Muscle layer of colon (tissue), 2 donors: ENCODE data around the gene SOAT2.
"Not testable (repeated sequence)": the region's sequence is repeated elsewhere in the genome, so short reads cannot be mapped to it uniquely, and the experiment has no call there.

Experiments used
- H3K27ac ChIP-seq: one replicate; pipeline ENCODE4 v1.7.0; 2013; ENCODE audit warnings: low read depth, mild to moderate bottlenecking, low read length, moderate library complexity
- H3K27me3 ChIP-seq, 2 donors: one replicate each; pipeline ENCODE4 v1.7.0; 2013; ENCODE audit warnings: low read length in 2 of 2, mild to moderate bottlenecking in 2 of 2; ENCODE audit not compliant: insufficient read depth in 2 of 2, control insufficient read depth in 1 of 2
- H3K36me3 ChIP-seq: one replicate; pipeline ENCODE4 v1.7.0; 2013; ENCODE audit warnings: mild to moderate bottlenecking, low read length; ENCODE audit not compliant: insufficient read depth
- H3K4me1 ChIP-seq: one replicate; pipeline ENCODE4 v1.7.0; 2013; ENCODE audit warnings: mild to moderate bottlenecking, low read length; ENCODE audit not compliant: insufficient read depth
- H3K4me3 ChIP-seq, 2 donors: one replicate each; pipeline ENCODE4 v1.7.0; 2013; ENCODE audit warnings: low read length in 2 of 2, low read depth in 1 of 2, mild to moderate bottlenecking in 1 of 2, moderate library complexity in 1 of 2
- H3K9ac ChIP-seq: one replicate; pipeline ENCODE4 v1.7.0; 2013; ENCODE audit warnings: low read length
- H3K9me3 ChIP-seq: one replicate; pipeline ENCODE4 v1.7.0; 2013; ENCODE audit warnings: mild to moderate bottlenecking, low read length
- donor health status: abdominal sarcoma.
- donor health status: Adenocarcinoma of cecum.

The SOAT2 gene

DNA sequence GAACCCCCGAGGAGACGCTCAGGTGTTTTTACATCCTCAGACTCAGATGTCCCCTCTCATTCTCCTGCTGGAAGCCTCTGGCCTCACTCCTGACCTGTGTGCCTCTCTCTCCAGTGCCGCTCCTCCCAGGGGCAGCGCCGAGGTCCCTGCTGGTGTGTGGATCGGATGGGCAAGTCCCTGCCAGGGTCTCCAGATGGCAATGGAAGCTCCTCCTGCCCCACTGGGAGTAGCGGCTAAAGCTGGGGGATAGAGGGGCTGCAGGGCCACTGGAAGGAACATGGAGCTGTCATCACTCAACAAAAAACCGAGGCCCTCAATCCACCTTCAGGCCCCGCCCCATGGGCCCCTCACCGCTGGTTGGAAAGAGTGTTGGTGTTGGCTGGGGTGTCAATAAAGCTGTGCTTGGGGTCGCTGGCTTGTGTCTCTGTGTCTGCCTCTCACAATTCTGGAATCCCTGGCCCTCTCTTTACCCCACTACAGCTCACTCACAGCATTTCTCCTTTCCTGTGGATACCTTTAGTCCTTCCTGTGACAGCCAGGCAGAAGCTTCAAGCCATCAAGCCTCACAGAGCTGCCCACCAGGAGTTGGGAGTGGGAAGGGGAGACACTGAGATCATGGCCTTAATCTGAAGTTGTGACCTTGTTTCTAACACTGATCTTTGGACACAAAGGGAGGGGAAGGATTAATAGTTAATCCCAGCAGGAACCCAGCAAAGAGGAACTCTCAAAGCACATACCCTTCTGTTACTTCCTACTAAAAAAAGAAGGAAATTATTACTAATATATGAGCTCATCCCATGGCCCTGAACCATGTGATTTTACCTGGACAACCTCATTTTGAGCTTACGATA, 1.1 kb upstream of the SOAT2 start:
- Histone ChIP-seq H3K36me3 (no peaks in the 10 kb centered on the region), H3K9ac (no peak overlapping the region), H3K4me1 (peaks cover 12% of the 10 kb centered on the region)

DNA sequence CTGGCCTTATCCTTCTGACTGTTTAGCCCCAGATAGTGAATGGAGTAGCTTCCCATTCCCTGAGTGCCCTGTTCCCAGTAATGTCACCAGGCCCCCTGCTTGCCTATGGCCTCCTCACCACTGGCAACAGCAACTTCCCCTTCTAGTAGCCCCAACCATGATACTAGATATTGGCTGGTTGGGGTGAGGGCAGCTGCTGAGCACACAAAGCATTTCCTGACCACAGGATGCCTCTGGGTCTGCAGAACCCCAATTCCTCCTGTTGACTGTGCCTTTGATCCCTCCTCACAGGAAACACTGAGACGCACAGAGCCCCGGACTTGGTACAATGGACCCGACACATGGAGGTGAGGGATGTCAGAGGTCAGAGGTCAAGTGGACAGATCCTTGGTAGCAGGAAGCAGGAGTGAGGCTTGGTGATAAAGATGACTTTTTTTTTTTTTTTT, 597 bp downstream of the SOAT2 start:
- Histone ChIP-seq H3K27ac (no peak overlapping the region), H3K4me3 (no peak overlapping the region), H3K9me3 (no peaks in the 10 kb centered on the region), H3K4me1 (peaks cover 5% of the 10 kb centered on the region), H3K27me3 (no peaks in the 10 kb centered on the region), H3K9ac (no peak overlapping the region), H3K36me3 (no peaks in the 10 kb centered on the region)

More for the DNA sequence above, 1.1 kb upstream of the SOAT2 start:
- Histone ChIP-seq H3K9me3 (no peaks in the 10 kb centered on the region), H3K27ac (no peak overlapping the region), H3K27me3 (no peaks in the 10 kb centered on the region), H3K4me3 (no peak overlapping the region)

DNA sequence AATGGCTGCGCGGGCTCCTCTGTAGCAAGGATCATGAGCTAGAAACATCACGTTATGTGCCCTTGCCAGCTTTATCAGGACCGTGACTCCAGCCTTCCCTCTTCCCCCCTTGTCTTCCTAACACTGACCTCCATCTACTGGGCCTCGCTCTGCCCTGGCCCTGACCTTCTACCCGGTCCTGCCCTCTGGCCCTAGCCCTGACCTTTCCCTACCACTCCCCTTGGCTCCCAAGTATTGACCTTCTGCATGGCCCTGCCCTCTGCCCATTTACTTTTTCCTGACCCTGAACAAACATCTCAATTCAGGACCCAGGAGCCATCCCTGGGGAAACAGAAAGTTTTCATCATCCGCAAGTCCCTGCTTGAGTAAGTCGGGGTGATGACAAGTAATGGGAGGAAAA, 2.0 kb downstream of the SOAT2 start:
- H3K27ac ChIP-seq, result no peak overlapping the region
- H3K4me1 ChIP-seq, result no peaks in the 10 kb centered on the region
- no peak overlapping the region for H3K4me3 ChIP-seq
- no peaks in the 10 kb centered on the region for H3K36me3 ChIP-seq
- H3K9ac ChIP-seq, result no peak overlapping the region
- H3K9me3 ChIP-seq, result no peaks in the 10 kb centered on the region
- H3K27me3 ChIP-seq, result no peaks in the 10 kb centered on the region

DNA sequence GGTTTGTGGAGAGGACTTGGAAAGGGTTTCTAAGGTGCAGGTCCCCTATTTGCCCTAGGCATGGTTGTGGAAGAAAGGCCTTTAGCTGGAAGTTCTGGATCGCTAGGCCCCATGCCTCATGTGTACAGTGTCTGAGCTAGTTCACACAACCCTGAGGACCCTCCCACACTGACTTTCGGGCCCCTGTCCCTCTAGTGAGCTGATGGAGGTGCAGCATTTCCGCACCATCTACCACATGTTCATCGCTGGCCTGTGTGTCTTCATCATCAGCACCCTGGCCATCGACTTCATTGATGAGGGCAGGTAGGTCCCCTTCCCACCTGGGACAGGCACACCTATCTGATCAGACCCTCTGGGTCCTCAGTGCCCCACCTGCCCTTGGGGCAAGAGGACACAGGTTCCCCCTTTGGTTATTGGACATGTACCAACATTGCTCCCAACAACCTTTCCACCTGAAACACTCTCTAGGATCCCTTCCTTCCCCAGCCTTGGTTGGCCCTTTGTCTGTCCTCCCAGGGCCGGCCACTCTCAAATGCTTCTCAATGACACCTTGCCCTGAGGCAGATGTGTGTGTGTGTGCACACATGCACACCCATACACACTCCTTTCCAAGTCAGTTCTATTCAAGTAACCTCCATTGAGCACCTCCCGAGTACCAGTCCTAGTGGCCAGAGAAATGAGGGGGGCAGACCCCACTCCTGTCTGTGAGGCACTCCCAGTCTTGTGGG, 2.6 kb downstream of the SOAT2 start:
- no peaks in the 10 kb centered on the region for H3K36me3 ChIP-seq

DNA sequence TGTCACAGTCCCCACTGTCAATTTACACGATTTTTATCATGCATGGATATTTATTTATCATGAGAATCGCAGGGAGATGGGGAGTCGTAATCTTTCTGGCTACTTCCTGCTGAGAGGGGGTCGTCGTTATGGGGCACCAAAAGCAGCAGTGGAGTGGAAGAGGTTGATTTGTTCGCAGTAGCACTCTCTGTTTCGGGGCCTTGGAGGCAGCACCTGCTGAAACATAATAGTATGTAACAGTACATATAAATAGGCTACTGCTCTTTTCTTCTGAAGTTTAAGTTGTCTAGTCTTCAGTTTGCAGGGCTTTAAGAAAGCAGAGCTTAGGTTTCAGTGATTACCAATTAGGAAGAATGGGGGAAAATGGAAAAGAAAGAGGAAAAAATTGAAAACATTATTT, 3.8 kb downstream of the SOAT2 start:
- no peak overlapping the region for H3K27ac ChIP-seq
- H3K4me1 ChIP-seq, result no peaks in the 10 kb centered on the region
- no peaks in the 10 kb centered on the region for H3K9me3 ChIP-seq
- no peaks in the 10 kb centered on the region for H3K27me3 ChIP-seq
- H3K4me3 ChIP-seq, result no peak overlapping the region
- no peaks in the 10 kb centered on the region for H3K36me3 ChIP-seq
- no peak overlapping the region for H3K9ac ChIP-seq

More for the DNA sequence above, 2.6 kb downstream of the SOAT2 start:
- no peak overlapping the region for H3K9ac ChIP-seq
- no peak overlapping the region for H3K4me3 ChIP-seq
- no peaks in the 10 kb centered on the region for H3K27me3 ChIP-seq
- H3K27ac ChIP-seq, result no peak overlapping the region
- H3K9me3 ChIP-seq, result no peaks in the 10 kb centered on the region
- no peaks in the 10 kb centered on the region for H3K4me1 ChIP-seq

DNA sequence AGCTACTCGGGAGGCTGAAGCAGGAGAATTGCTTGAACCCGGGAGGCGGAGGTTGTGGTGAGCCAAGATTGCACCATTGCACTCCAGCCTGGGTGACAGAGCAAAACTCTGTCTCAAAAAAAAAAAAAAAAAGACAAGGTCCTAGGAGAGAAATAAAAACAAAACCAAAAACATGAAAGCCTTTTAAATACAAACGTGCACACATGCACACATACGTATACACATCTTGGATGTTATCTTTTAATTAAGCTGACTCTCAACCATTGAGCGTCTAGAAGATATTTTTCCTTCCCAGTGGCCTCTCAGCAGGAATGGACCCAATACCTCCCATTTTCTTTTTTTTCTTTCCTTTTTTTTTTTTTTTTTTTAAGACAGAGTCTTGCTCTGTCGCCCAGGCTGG, 9.1 kb downstream of the SOAT2 start:
- H3K9ac ChIP-seq, H3K4me1 ChIP-seq, H3K27ac ChIP-seq, H3K36me3 ChIP-seq, H3K4me3 ChIP-seq, H3K9me3 ChIP-seq, H3K27me3 ChIP-seq: not testable (repeated sequence)

DNA sequence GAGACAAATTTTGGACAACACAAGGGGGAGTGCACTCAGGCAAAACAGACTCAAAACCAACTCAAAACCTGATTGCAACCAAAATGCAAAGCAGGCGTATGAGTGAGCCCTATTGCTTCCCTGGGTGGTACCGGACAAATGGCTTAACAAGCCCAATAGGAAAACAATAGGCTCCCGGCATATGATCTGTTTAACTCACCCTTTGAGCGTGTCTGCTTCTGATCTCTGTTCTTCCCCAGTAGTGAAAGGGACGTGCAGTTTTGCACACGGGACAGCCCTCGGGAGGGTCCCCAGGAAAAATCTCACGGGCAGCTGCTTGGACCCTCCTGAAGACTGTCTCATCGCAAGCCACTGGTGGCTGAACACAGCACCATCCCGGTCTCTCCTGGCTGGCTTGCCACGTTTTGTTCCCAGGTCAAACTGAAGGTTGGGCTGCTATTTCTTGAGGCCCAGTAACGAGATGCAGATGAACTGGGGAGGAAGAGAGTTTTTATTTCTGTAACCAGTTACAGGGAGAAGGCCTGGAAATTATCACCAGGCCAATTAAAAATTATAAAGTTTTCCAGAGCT, 9.9 kb downstream of the SOAT2 start:
- Histone ChIP-seq H3K4me3 (no peak overlapping the region), H3K9me3 (no peaks in the 10 kb centered on the region), H3K27me3 (no peaks in the 10 kb centered on the region), H3K9ac (no peak overlapping the region), H3K27ac (no peak overlapping the region), H3K36me3 (no peaks in the 10 kb centered on the region), H3K4me1 (no peaks in the 10 kb centered on the region)

DNA sequence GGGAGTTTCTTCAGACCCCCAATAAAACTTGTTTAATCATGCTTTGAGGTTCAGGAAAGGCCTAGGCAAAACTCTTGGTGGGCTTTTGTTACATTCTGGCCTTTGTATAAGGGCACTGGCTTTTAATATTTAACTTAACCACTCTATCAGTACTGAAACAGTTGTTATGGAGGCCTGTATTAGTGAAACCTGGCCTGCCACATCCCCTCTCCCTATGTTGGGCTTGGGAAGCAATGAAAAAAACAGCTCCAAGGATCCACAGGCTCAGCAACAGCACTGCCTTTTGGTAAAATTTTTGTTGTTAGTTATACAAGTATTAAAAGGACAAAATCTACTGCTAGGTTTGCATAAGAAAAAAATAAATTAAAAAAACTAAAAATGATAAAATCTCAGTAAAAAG, 10.7 kb downstream of the SOAT2 start:
- Histone ChIP-seq H3K9ac (no peak overlapping the region), H3K4me3 (no peak overlapping the region), H3K27me3 (no peaks in the 10 kb centered on the region), H3K9me3 (no peaks in the 10 kb centered on the region), H3K27ac (no peak overlapping the region), H3K4me1 (no peaks in the 10 kb centered on the region), H3K36me3 (no peaks in the 10 kb centered on the region)

DNA sequence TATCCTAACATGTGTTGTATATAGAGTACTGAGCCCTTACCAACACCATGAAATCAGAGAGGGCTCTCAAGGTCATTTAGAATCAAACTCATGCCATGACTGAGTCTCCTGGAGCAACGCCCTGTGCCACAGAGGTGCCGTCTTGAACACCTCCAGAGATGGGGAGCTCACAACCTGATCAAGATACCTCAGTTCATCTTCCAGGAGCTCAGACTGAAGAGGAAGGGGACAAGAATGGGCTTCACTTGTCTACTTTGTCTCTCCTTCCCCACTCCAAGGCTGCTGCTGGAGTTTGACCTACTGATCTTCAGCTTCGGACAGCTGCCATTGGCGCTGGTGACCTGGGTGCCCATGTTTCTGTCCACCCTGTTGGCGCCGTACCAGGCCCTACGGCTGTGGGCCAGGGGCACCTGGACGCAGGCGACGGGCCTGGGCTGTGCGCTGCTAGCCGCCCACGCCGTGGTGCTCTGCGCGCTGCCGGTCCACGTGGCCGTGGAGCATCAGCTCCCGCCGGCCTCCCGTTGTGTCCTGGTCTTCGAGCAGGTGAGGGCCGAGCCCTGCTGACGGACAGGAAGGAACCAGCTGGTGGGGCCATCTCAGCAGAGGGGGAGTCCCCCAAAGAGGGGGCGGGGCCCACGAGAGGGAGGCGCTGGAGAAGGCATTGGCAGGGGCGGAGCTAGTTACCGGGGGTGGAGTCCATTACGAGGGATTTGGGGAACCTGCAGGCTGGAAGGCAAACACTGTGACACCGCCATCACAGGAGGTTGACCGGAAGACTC, 12.0 kb downstream of the SOAT2 start:
- H3K4me3 ChIP-seq, result no peak overlapping the region
- no peaks in the 10 kb centered on the region for H3K9me3 ChIP-seq
- H3K36me3 ChIP-seq, result no peaks in the 10 kb centered on the region
- no peaks in the 10 kb centered on the region for H3K27me3 ChIP-seq
- H3K4me1 ChIP-seq, result no peaks in the 10 kb centered on the region
- H3K9ac ChIP-seq, result no peak overlapping the region
- no peak overlapping the region for H3K27ac ChIP-seq

DNA sequence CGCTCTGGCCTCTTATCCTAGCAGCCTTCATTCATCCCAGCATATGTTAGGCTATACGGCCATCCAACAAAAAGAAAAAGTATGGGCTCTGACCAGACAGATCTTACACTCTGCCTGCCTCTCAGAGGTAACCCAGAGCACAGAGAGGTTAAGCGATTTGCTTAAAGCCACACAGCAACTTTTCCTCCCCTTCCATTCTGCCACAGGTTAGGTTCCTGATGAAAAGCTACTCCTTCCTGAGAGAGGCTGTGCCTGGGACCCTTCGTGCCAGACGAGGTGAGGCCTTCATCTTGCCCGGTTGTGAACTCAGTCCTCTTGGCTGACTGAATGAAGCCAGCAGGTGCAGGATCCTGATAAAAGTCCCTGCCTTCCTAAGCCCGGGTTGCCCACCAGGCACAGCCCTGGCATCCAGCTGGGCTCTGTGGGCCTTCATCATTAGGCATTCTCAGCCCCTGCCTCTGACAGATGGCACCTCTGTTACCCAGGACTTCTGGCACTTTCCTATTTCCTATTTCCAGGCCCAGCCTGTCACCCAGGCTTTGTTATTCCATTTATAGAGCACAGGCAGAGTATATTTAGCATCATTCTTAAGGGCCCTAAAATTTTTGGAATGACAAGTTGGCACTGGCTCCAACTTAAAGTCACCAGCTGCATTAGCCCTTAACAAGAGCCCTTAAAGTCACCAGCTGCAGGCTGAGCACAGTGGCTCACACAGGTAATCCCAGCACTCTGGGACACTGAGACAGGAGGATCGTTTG, 12.8 kb downstream of the SOAT2 start:
- Histone ChIP-seq H3K27ac (no peak overlapping the region), H3K4me1 (no peaks in the 10 kb centered on the region), H3K27me3 (no peaks in the 10 kb centered on the region), H3K4me3 (no peak overlapping the region), H3K9me3 (no peaks in the 10 kb centered on the region), H3K9ac (no peak overlapping the region), H3K36me3 (no peaks in the 10 kb centered on the region)
